ENCODE measurements around the gene ERC2.

- TF ChIP-seq OVOL3 (tag by site-specific recombination; IDR thresholded peaks at IDR 0.05) = no peak
- TF ChIP-seq OSR2 (tag by site-specific recombination; IDR thresholded peaks at IDR 0.05) = no peak
- TF ChIP-seq, protein P1, sequence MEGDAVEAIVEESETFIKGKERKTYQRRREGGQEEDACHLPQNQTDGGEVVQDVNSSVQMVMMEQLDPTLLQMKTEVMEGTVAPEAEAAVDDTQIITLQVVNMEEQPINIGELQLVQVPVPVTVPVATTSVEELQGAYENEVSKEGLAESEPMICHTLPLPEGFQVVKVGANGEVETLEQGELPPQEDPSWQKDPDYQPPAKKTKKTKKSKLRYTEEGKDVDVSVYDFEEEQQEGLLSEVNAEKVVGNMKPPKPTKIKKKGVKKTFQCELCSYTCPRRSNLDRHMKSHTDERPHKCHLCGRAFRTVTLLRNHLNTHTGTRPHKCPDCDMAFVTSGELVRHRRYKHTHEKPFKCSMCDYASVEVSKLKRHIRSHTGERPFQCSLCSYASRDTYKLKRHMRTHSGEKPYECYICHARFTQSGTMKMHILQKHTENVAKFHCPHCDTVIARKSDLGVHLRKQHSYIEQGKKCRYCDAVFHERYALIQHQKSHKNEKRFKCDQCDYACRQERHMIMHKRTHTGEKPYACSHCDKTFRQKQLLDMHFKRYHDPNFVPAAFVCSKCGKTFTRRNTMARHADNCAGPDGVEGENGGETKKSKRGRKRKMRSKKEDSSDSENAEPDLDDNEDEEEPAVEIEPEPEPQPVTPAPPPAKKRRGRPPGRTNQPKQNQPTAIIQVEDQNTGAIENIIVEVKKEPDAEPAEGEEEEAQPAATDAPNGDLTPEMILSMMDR (tag by site-specific recombination; IDR thresholded peaks at IDR 0.05) = no peak
- TF ChIP-seq ZNF555 (tag by site-specific recombination; conservative IDR thresholded peaks at IDR 0.05) = no peak
- no peak for TF ChIP-seq YY1 (tag by site-specific recombination; IDR thresholded peaks at IDR 0.05)
- TF ChIP-seq ZNF76 (tag by site-specific recombination; IDR thresholded peaks at IDR 0.05; ENCODE audit: borderline replicate concordance, low read depth) = no peak
- peak; percentile 59; the same call in 1 of the 2 replicates for TF ChIP-seq TRIM28 (IDR thresholded peaks at IDR 0.05; ENCODE audit: borderline replicate concordance, low read length)
- TF ChIP-seq ZNF23 (tag by site-specific recombination; IDR thresholded peaks at IDR 0.05; ENCODE audit: borderline replicate concordance) = no peak
- no peak for TF ChIP-seq PBX3 (CRISPR knock-in tag; IDR thresholded peaks at IDR 0.05)
- TF ChIP-seq ZNF24 (tag by site-specific recombination; IDR thresholded peaks at IDR 0.05) = no peak
- TF ChIP-seq, protein P2, sequence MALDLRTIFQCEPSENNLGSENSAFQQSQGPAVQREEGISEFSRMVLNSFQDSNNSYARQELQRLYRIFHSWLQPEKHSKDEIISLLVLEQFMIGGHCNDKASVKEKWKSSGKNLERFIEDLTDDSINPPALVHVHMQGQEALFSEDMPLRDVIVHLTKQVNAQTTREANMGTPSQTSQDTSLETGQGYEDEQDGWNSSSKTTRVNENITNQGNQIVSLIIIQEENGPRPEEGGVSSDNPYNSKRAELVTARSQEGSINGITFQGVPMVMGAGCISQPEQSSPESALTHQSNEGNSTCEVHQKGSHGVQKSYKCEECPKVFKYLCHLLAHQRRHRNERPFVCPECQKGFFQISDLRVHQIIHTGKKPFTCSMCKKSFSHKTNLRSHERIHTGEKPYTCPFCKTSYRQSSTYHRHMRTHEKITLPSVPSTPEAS (tag by site-specific recombination; IDR thresholded peaks at IDR 0.05) = no peak
- no peak for TF ChIP-seq BCL6B (tag by site-specific recombination; IDR thresholded peaks at IDR 0.05)
- TF ChIP-seq, protein P3, sequence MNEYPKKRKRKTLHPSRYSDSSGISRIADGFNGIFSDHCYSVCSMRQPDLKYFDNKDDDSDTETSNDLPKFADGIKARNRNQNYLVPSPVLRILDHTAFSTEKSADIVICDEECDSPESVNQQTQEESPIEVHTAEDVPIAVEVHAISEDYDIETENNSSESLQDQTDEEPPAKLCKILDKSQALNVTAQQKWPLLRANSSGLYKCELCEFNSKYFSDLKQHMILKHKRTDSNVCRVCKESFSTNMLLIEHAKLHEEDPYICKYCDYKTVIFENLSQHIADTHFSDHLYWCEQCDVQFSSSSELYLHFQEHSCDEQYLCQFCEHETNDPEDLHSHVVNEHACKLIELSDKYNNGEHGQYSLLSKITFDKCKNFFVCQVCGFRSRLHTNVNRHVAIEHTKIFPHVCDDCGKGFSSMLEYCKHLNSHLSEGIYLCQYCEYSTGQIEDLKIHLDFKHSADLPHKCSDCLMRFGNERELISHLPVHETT (tag by site-specific recombination; IDR thresholded peaks at IDR 0.05) = no peak
- no peak for TF ChIP-seq ZNF404 (tag by site-specific recombination; IDR thresholded peaks at IDR 0.05)
These were observed 870.6 kb downstream of the ERC2 start for GRCh38 chr3:55597641-55598040.

Data from HEK293 (cell line).